GM18870 (cell line): ENCODE data around the gene SLCO3A1.

ENCODE experiments used
- ATAC-seq: cut with Tn5 transposase; IDR thresholded peaks from one replicate; pipeline ENCODE4 v1.9.1; 2021; ENCODE audit warnings: moderate library complexity; ENCODE audit not compliant: unreplicated experiment

The SLCO3A1 gene

GRCh38 chr15:91860498-91860897 lies 7.0 kb downstream of the SLCO3A1 start:
- no peak for ATAC-seq

GRCh38 chr15:91861223-91861622 lies 7.7 kb downstream of the SLCO3A1 start:
- ATAC-seq, result no peak

- no peak for ATAC-seq
Observed at GRCh38 chr15:91862891-91863504, 9.5 kb downstream of the SLCO3A1 start.

GRCh38 chr15:91863621-91864255 lies 10.2 kb downstream of the SLCO3A1 start:
- no peak for ATAC-seq

- no peak for ATAC-seq
Observed at GRCh38 chr15:91864664-91865063, 11.2 kb downstream of the SLCO3A1 start.

GRCh38 chr15:91865486-91865885 lies 12.0 kb downstream of the SLCO3A1 start:
- no peak for ATAC-seq

GRCh38 chr15:91865950-91866349 lies 12.4 kb downstream of the SLCO3A1 start:
- ATAC-seq, result no peak

- ATAC-seq, result no peak
Observed at GRCh38 chr15:91866371-91866905, 12.9 kb downstream of the SLCO3A1 start.

- ATAC-seq, result no peak
Observed at GRCh38 chr15:91866971-91867372, 13.5 kb downstream of the SLCO3A1 start.

GRCh38 chr15:91867581-91868026 lies 14.1 kb downstream of the SLCO3A1 start:
- no peak for ATAC-seq

- no peak for ATAC-seq
Observed at GRCh38 chr15:91870876-91871537, 17.5 kb downstream of the SLCO3A1 start.

- ATAC-seq, result no peak
Observed at GRCh38 chr15:91871837-91872236, 18.3 kb downstream of the SLCO3A1 start.

GRCh38 chr15:91872356-91873137 lies 19.0 kb downstream of the SLCO3A1 start:
- ATAC-seq, result no peak

- no peak for ATAC-seq
Observed at GRCh38 chr15:91873138-91873536, 19.6 kb downstream of the SLCO3A1 start.

- no peak for ATAC-seq
Observed at GRCh38 chr15:91874171-91874570, 20.7 kb downstream of the SLCO3A1 start.

- no peak for ATAC-seq
Observed at GRCh38 chr15:91874992-91875660, 21.6 kb downstream of the SLCO3A1 start.

- ATAC-seq, result no peak
Observed at GRCh38 chr15:91876187-91876586, 22.7 kb downstream of the SLCO3A1 start.

- no peak for ATAC-seq
Observed at GRCh38 chr15:91878319-91878870, 24.9 kb downstream of the SLCO3A1 start.

- ATAC-seq, result no peak
Observed at GRCh38 chr15:91879158-91879557, 25.6 kb downstream of the SLCO3A1 start.

- no peak for ATAC-seq
Observed at GRCh38 chr15:91880373-91880772, 26.9 kb downstream of the SLCO3A1 start.
